Measurements from ENCODE around the gene C2orf81. TPM values are rescaled to one million over a fixed set of nuclear protein-coding genes. Genes with fewer than 3 reads are reported as not detected.

The C2orf81 gene
- total RNA-seq, 1 experiment from 2014 or later, result 4.0 TPM

GRCh38 chr2:74364533-74365505, 56.6 kb downstream of the C2orf81 start:
- CTCF ChIA-PET, result no interaction called here
- Mint-ChIP-seq H3K9me3 (ENCODE audit: low read depth, unreplicated experiment) (no peaks in the 10 kb centered on the region), H3K4me3 (ENCODE audit: low read depth, unreplicated experiment) (no peak overlapping the region), H3K36me3 (ENCODE audit: insufficient read depth, unreplicated experiment) (peaks cover 6% of the 10 kb centered on the region), H3K27me3 (ENCODE audit: unreplicated experiment) (no peaks in the 10 kb centered on the region), H3K4me1 (ENCODE audit: low read depth, unreplicated experiment) (no peaks in the 10 kb centered on the region), H3K27ac (ENCODE audit: unreplicated experiment) (no peak overlapping the region)
- DNase-seq, result no peak
- intact Hi-C loops (cut with micrococcal nuclease; ENCODE audit: unreplicated experiment), result no loop called here
- no peak for TF ChIP-seq CTCF (IDR thresholded peaks at IDR 0.05; ENCODE audit: unreplicated experiment)
- BruUV-seq (replicated peaks), result no TSS peak

Other genes starting within 250 kb of the C2orf81 start
- gene MOB1A, start 242.7 kb downstream of the C2orf81 start, total RNA-seq (2022), result 116 and 119 TPM in 2 replicates
- gene MTHFD2, start 223.0 kb downstream of the C2orf81 start, total RNA-seq (2022), result 177 and 205 TPM in 2 replicates
- 5.8 and 7.0 TPM in 2 replicates for gene SLC4A5, start 78.2 kb downstream of the C2orf81 start, total RNA-seq (2022)
- 113 and 129 TPM in 2 replicates for gene DCTN1, start 41.3 kb downstream of the C2orf81 start, total RNA-seq (2022)
- 30.5 and 32.3 TPM in 2 replicates for gene WDR54, start 111 bp upstream of the C2orf81 start, total RNA-seq (2022)
- gene RTKN, start 20.3 kb upstream of the C2orf81 start, total RNA-seq (2022), result 97.6 and 103 TPM in 2 replicates
- 41.7 and 42.1 TPM in 2 replicates for gene INO80B, start 33.5 kb upstream of the C2orf81 start, total RNA-seq (2022)
- 61.6 and 63.7 TPM in 2 replicates for gene WBP1, start 36.8 kb upstream of the C2orf81 start, total RNA-seq (2022)
- 64.8 and 66.3 TPM in 2 replicates for gene MOGS, start 43.8 kb upstream of the C2orf81 start, total RNA-seq (2022)
- gene MRPL53, start 51.1 kb upstream of the C2orf81 start, total RNA-seq (2022), result 83.7 and 88.9 TPM in 2 replicates
- gene CCDC142, start 61.4 kb upstream of the C2orf81 start, total RNA-seq (2022), result 29.9 and 30.4 TPM in 2 replicates
- gene TTC31, start 61.5 kb upstream of the C2orf81 start, total RNA-seq (2022), result 26.2 and 32.9 TPM in 2 replicates
- gene LBX2, start 78.0 kb upstream of the C2orf81 start, total RNA-seq (2022), result 3.0 and 3.5 TPM in 2 replicates
- gene PCGF1, start 86.1 kb upstream of the C2orf81 start, total RNA-seq (2022), result 25.9 TPM in 2 replicates
- gene TLX2, start 92.8 kb upstream of the C2orf81 start, total RNA-seq (2022), result not detected in 2 replicates
- gene DQX1, start 104.6 kb upstream of the C2orf81 start, total RNA-seq (2022), result 0.14 TPM in 1 of 2 replicates, not detected in the other
- gene AUP1, start 108.1 kb upstream of the C2orf81 start, total RNA-seq (2022), result 145 and 153 TPM in 2 replicates
- gene HTRA2, start 108.3 kb upstream of the C2orf81 start, total RNA-seq (2022), result 23.4 and 26.3 TPM in 2 replicates
- gene LOXL3, start 132.3 kb upstream of the C2orf81 start, total RNA-seq (2022), result 0.93 and 1.2 TPM in 2 replicates
- 2.1 and 2.5 TPM in 2 replicates for gene DOK1, start 133.1 kb upstream of the C2orf81 start, total RNA-seq (2022)
- gene M1AP, start 226.7 kb upstream of the C2orf81 start, total RNA-seq (2022), result not detected in 2 replicates
- gene SEMA4F, start 232.6 kb upstream of the C2orf81 start, total RNA-seq (2022), result 9.5 and 10.1 TPM in 2 replicates